Esophagus (tissue), 2 donors: ENCODE measurements around the gene ZNF215. TPM values are rescaled to one million over a fixed set of nuclear protein-coding genes. Genes with fewer than 3 reads are reported as not detected.
"Not testable (repeated sequence)": the region's sequence is repeated elsewhere in the genome, so short reads cannot be mapped to it uniquely, and the experiment has no call there.

Experiments used
- H3K27ac ChIP-seq, 2 donors: one replicate each; pipeline ENCODE4 v1.5.1; 2013; ENCODE audit warnings: low read depth in 2 of 2, mild to moderate bottlenecking in 2 of 2, inconsistent platforms in 1 of 2, low read length in 1 of 2, moderate library complexity in 1 of 2
- H3K27me3 ChIP-seq, 2 donors: one replicate each; pipeline ENCODE4 v1.6.1; 2013; ENCODE audit warnings: low read length in 2 of 2, control low read depth in 1 of 2, mild to moderate bottlenecking in 1 of 2; ENCODE audit not compliant: insufficient read depth in 2 of 2, control insufficient read depth in 1 of 2
- H3K36me3 ChIP-seq, 2 donors: one replicate each; pipeline ENCODE4 v1.6.1; 2013; ENCODE audit warnings: low read length in 1 of 2; ENCODE audit not compliant: control insufficient read depth in 2 of 2, insufficient read depth in 2 of 2
- H3K4me1 ChIP-seq, 2 donors: one replicate each; pipeline ENCODE4 v1.6.1; 2013; ENCODE audit warnings: low read length in 1 of 2; ENCODE audit not compliant: control insufficient read depth in 2 of 2, insufficient read depth in 2 of 2
- H3K4me3 ChIP-seq, 2 donors: one replicate each; pipeline ENCODE4 v1.5.1; 2013; ENCODE audit warnings: low read length in 2 of 2, mild to moderate bottlenecking in 2 of 2, low read depth in 1 of 2, moderate library complexity in 1 of 2
- H3K9me3 ChIP-seq, 2 donors: one replicate each; pipeline ENCODE4 v1.6.1; 2013; ENCODE audit warnings: mild to moderate bottlenecking in 2 of 2, low read depth in 1 of 2, low read length in 1 of 2, moderate library complexity in 1 of 2; ENCODE audit not compliant: control insufficient read depth in 2 of 2, insufficient read depth in 1 of 2
- WGBS, 2 donors: extraction: QIAGEN DNeasy Blood & Tissue Kit; methylation state at CpG; one replicate each; pipeline ENCODE4 v1.1.7; 2013; 5-methylcytosine and 5-hydroxymethylcytosine counted together
- polyA plus RNA-seq, 2 donors: library from polyadenylated mRNA; stranded (reverse); fragments of 200-250 nt; gene quantifications; one replicate each; pipeline ENCODE4 v1.2.3, GENCODE V29; 2013
- donor health status: healthy with polysubstance abuse.
- donor health status: Bipolar disorder and iron deficiency.

Gene ZNF215
- polyA plus RNA-seq, 2 donors = 0.61 to 0.77 TPM

DNA sequence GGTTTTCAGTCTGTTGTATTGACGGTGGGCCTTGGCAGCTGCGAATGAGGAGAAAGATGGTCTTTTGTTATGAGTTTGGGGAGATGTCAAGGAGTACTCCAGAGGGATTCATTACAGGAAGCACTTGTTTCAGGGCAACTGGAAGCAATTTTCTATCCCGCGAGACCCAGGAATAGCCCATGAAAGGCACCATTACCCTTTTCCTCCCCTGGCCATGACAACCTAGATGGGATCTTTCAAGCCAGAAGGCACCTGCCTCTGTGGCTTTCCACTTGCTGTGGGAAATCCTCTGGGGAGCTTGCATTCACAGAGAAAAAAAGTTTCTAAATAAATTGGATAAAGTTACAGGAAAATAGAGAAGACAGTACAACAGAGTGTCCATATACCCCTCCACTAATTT is 2.7 kb downstream of the ZNF215 start:
- no peaks in the 10 kb centered on the region for H3K27me3 ChIP-seq
- 67 to 72% methylated on average over 4 of the region's 4 CpGs for WGBS, 2 donors

DNA sequence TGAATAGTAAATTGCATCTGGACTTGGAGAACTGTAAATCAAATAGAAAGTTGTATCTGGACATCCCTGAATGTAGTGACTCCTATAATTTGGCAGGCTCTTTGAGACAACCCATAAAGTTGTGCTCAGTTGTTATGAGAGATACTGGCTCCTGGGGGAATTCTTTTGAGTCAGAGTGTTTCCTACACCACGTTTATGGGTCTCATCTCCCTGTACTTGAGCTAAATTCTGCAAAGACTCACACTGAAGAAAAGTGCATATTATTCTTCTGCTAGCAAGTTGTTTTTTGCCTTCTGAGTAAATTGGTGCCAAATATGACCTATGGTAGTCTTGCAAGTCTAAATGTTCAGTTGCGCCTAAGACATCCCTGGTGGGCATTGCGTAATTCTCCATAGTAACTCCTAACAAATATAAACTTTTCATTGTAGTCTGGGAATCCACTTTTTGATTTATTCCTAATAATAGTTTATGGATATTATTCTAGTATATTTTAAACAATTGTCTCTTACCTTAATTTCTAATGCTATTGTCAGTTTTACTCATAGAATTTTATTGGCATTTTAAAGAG is 5.0 kb downstream of the ZNF215 start:
- Histone ChIP-seq H3K4me1 (peaks cover 0 to 5% of the 10 kb centered on the region in 2 donors), H3K4me3 (no peak overlapping the region), H3K27ac (no peak overlapping the region), H3K9me3 (no peaks in the 10 kb centered on the region), H3K27me3 (no peaks in the 10 kb centered on the region), H3K36me3 (no peaks in the 10 kb centered on the region)
- 85% methylated on average over 3 of the region's 3 CpGs for WGBS, 2 donors

More for the DNA sequence above, 2.7 kb downstream of the ZNF215 start:
- Histone ChIP-seq H3K27ac (no peak overlapping the region), H3K4me1 (peaks cover 0 to 6% of the 10 kb centered on the region in 2 donors), H3K36me3 (no peaks in the 10 kb centered on the region), H3K9me3 (no peaks in the 10 kb centered on the region), H3K4me3 (no peak overlapping the region)

DNA sequence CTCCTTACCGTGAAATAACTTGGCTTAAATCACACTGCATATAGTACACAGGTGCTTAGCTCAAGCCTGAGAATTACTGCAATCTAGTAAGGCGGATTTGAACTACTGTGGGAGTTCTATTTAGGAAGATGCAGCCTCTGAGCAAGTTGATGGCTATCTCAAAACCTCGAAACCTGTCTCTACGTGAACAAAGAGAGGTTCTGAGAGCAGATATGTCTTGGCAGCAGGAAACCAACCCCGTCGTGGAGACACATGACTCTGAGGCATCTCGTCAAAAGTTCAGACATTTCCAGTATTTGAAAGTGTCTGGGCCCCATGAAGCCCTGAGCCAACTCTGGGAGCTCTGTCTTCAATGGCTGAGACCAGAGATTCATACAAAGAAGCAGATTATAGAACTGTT is 5.9 kb downstream of the ZNF215 start:
- H3K36me3 ChIP-seq = no peaks in the 10 kb centered on the region
- no peak overlapping the region for H3K27ac ChIP-seq
- no peaks in the 10 kb centered on the region for H3K27me3 ChIP-seq
- no peaks in the 10 kb centered on the region for H3K9me3 ChIP-seq
- no peaks in the 10 kb centered on the region for H3K4me1 ChIP-seq
- H3K4me3 ChIP-seq = no peak overlapping the region
- WGBS, 2 donors = 78 to 87% methylated on average over 7 of the region's 7 CpGs

DNA sequence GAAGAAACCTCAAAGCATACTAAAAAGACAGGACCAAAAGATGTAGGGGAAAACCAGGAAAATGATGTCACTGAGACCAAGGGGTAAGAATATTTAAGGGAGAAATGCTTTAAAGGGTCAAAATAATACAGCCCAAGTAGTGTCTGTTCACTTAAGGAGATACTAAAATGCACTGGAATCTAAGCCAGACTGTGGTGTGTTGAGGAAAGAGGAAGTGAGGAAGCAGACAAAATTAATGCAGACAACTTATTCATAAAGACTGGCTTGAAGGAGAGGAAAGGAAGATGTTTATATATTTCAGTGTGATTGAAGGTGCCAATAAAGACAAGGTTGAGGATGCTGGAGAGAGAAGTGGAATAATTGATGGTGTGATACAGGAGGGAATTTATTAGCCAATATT is 15.7 kb downstream of the ZNF215 start:
- Histone ChIP-seq H3K36me3 (no peaks in the 10 kb centered on the region), H3K4me1 (no peaks in the 10 kb centered on the region), H3K27ac (no peak overlapping the region), H3K27me3 (no peaks in the 10 kb centered on the region), H3K4me3 (no peak overlapping the region), H3K9me3 (no peaks in the 10 kb centered on the region)

DNA sequence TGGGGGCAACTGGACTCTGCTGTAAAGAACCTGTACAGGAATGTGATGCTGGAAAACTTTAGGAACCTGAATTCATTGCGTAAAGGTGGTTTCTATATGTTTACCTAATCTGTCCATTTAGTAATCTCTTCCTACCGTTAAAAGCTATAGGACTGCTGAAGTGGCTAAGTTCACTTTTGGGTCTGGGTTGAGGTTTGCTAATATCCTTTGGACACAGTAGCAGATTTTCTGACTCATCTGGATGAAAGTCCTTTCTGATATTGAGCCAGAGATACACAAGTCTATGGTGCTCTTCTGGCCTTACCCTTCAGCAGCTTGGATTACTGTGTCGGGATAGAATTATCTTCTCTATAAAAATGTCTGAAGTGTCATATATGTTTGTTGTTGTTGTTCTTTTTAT is 16.9 kb downstream of the ZNF215 start:
- H3K27me3 ChIP-seq = no peaks in the 10 kb centered on the region
- no peaks in the 10 kb centered on the region for H3K4me1 ChIP-seq
- no peak overlapping the region for H3K27ac ChIP-seq
- no peaks in the 10 kb centered on the region for H3K9me3 ChIP-seq
- no peak overlapping the region for H3K4me3 ChIP-seq
- 90 to 91% methylated on average over 3 of the region's 3 CpGs for WGBS, 2 donors
- no peaks in the 10 kb centered on the region for H3K36me3 ChIP-seq

DNA sequence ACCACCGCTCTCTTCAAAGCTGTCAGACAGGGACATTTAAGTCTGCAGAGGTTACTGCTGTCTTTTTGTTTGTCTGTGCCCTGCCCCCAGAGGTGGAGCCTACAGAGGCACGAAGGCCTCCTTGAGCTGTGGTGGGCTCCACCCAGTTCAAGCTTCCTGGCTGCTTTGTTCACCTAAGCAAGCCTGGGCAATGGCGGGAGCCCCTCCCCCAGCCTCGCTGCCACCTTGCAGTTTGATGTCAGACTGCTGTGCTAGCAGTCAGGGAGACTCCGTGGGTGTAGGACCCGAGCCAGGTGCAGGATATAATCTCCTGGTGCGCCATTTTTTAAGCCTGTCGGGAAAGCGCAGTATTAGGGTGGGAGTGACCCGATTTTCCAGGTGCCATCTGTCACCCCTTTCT is 28.0 kb downstream of the ZNF215 start:
- H3K9me3 ChIP-seq, H3K27me3 ChIP-seq, H3K27ac ChIP-seq, H3K36me3 ChIP-seq, H3K4me3 ChIP-seq, H3K4me1 ChIP-seq: not testable (repeated sequence)
- WGBS, 2 donors = 88 to 91% methylated on average over 9 to 10 of the region's 10 CpGs

DNA sequence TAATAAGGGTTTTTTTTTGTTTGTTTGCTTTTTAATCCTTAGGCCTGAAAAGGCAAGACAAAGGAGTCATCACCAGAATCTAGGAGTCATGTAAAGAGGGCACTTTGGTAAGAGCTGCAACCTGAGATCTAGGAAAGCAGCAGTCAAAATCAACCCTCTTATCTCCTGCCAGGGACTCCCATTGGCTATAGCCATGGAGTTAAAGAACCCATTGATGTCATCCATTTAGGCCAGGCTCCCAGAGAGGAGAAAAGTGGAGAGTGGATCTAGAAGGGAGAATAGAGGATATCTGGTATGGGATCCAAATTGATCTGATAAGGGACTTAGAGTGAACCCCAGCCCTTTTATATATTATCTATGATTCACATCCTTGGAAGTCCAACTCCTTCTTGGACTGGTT is 35.9 kb downstream of the ZNF215 start:
- Histone ChIP-seq H3K27ac (no peak overlapping the region), H3K4me3 (no peak overlapping the region), H3K4me1 (no peaks in the 10 kb centered on the region), H3K9me3 (peaks cover 0 to 2% of the 10 kb centered on the region in 2 donors), H3K36me3 (no peaks in the 10 kb centered on the region), H3K27me3 (no peaks in the 10 kb centered on the region)

DNA sequence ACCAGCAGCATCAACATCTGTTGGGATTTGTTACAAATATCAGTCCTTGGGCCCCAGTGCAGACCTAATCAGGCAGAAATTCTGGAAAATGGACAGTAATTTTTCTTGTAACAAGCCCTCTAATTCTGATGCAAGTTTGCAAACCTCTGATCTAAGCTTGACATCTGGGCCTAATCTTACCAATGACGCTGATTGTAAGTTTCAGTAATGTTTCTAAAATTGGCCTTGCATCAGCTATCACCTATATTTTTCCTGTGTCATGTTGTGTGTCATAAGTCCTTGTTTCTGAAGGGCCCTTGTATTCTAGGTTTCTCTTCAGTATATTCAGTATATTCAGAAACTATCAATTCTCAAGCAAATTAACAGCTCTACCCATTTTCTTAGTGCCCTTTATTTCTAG is 36.4 kb downstream of the ZNF215 start:
- no peaks in the 10 kb centered on the region for H3K36me3 ChIP-seq
- 92 to 97% methylated on average over 1 of the region's 1 CpG for WGBS, 2 donors
- H3K4me3 ChIP-seq = no peak overlapping the region
- peaks cover 0 to 2% of the 10 kb centered on the region in 2 donors for H3K9me3 ChIP-seq
- H3K27me3 ChIP-seq = no peaks in the 10 kb centered on the region
- H3K4me1 ChIP-seq = no peaks in the 10 kb centered on the region
- H3K27ac ChIP-seq = no peak overlapping the region

DNA sequence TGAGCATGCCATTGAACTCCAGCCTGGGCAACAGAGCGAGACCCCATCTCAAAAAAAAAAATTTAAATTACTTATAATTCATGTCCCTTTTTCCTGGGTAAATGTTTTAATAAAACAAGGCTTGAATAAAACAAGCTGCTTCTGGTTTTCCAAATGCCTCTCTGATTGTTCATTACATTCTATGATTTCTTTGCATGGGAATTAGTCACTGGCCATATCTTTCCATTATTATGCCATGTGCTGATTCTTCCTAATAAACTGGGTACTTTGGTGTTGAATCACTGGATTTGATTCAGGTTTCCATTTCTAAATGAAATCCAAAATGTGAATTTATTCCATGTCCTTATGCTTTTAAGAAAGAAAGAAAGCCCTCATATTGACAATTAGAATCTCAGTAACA is 42.6 kb downstream of the ZNF215 start:
- 90 to 100% methylated on average over 1 of the region's 1 CpG for WGBS, 2 donors

DNA sequence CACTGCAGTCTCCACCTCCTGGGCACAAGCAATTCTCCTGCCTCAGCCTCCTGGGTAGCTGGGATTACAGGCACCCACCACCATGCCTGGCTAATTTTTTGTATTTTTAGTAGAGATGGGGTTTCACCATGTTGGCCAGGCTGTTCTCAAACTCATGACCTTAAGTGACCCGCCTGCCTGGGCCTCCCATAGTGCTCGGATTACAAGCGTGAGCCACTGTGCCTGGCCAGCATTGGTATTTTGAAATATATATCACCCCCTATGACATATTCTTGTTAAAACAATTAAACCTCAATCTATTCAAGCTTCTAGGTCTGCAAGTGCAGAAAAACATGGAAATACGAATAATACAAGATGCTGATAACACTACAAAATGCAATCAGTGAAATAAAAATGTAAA is 43.6 kb downstream of the ZNF215 start:
- H3K36me3 ChIP-seq, H3K9me3 ChIP-seq, H3K27me3 ChIP-seq, H3K4me3 ChIP-seq, H3K4me1 ChIP-seq, H3K27ac ChIP-seq: not testable (repeated sequence)
- WGBS, 2 donors = 66 to 75% methylated on average over 4 of the region's 4 CpGs

More for the DNA sequence above, 42.6 kb downstream of the ZNF215 start:
- Histone ChIP-seq H3K27me3 (no peaks in the 10 kb centered on the region), H3K27ac (no peak overlapping the region), H3K9me3 (peaks cover 0 to 2% of the 10 kb centered on the region in 2 donors), H3K4me3 (no peak overlapping the region), H3K4me1 (no peaks in the 10 kb centered on the region), H3K36me3 (no peaks in the 10 kb centered on the region)
